NT2/D1 (cell line): ENCODE data around the gene SLIT3.

Experiments
- DNase-seq: peaks from one replicate; pipeline ENCODE4 v3.0.0-alpha.2; 2011; ENCODE audit warnings: low read depth, low spot score
- H3K27me3 ChIP-seq: 2 replicates; pipeline ENCODE4 v1.6.0; 2011; ENCODE audit warnings: mild to moderate bottlenecking; ENCODE audit not compliant: insufficient read length, insufficient read depth
- H3K36me3 ChIP-seq: 2 replicates; pipeline ENCODE4 v1.6.1; 2011; ENCODE audit warnings: mild to moderate bottlenecking, low read length, mixed read lengths; ENCODE audit not compliant: insufficient read depth, insufficient read length
- H3K4me1 ChIP-seq: 2 replicates; pipeline ENCODE4 v1.5.1; 2011; ENCODE audit not compliant: insufficient read depth, insufficient read length
- H3K4me3 ChIP-seq: 2 replicates; pipeline ENCODE4 v1.5.1; 2011; ENCODE audit warnings: low read depth; ENCODE audit not compliant: insufficient read length
- H3K9ac ChIP-seq: 2 replicates; pipeline ENCODE4 v1.6.0; 2011; ENCODE audit warnings: low read depth; ENCODE audit not compliant: insufficient read length
- H3K9me3 ChIP-seq: 2 replicates; pipeline ENCODE4 v1.5.1; 2011; ENCODE audit warnings: mild to moderate bottlenecking, low read length; ENCODE audit not compliant: insufficient read depth
- SUZ12 ChIP-seq: IDR thresholded peaks from 2 replicates; pipeline ENCODE4 v1.6.1; 2011; ENCODE audit not compliant: insufficient read length, insufficient read depth; ENCODE audit errors: extremely low read depth
- YY1 ChIP-seq: IDR thresholded peaks from 2 replicates; pipeline ENCODE4 v1.6.1; 2011; ENCODE audit not compliant: insufficient read length, insufficient read depth
- ZNF274 ChIP-seq: IDR thresholded peaks from 2 replicates; pipeline ENCODE4 v1.6.1; 2011; ENCODE audit warnings: mild to moderate bottlenecking, low read depth, low read length

SLIT3 gene

GRCh38 chr5:168724227-168724626 lies 576.7 kb downstream of the SLIT3 start:
- Histone ChIP-seq H3K9me3 (no peaks in the 10 kb centered on the region), H3K27me3 (no peaks in the 10 kb centered on the region), H3K9ac (no peak overlapping the region), H3K36me3 (no peaks in the 10 kb centered on the region), H3K4me1 (no peaks in the 10 kb centered on the region), H3K4me3 (no peak overlapping the region)
- TF ChIP-seq YY1 (no peak), SUZ12 (no peak), ZNF274 (no peak)
- DNase-seq = no peak

GRCh38 chr5:168723037-168723436 lies 577.9 kb downstream of the SLIT3 start:
- Histone ChIP-seq H3K9me3 (no peaks in the 10 kb centered on the region), H3K36me3 (no peaks in the 10 kb centered on the region), H3K9ac (no peak overlapping the region), H3K27me3 (no peaks in the 10 kb centered on the region), H3K4me1 (no peaks in the 10 kb centered on the region), H3K4me3 (no peak overlapping the region)
- TF ChIP-seq SUZ12 = no peak
- TF ChIP-seq ZNF274 = no peak
- no peak for TF ChIP-seq YY1
- DNase-seq = no peak

GRCh38 chr5:168721966-168722365 lies 579.0 kb downstream of the SLIT3 start:
- Histone ChIP-seq H3K9me3 (no peaks in the 10 kb centered on the region), H3K36me3 (no peaks in the 10 kb centered on the region), H3K4me3 (no peak overlapping the region), H3K27me3 (no peaks in the 10 kb centered on the region), H3K9ac (no peak overlapping the region), H3K4me1 (no peaks in the 10 kb centered on the region)
- no peak for DNase-seq
- no peak for TF ChIP-seq YY1

- no peaks in the 10 kb centered on the region for H3K36me3 ChIP-seq
- TF ChIP-seq YY1 (no peak), ZNF274 (no peak), SUZ12 (no peak)
- DNase-seq = no peak
These were observed 579.8 kb downstream of the SLIT3 start for GRCh38 chr5:168721002-168721753.

GRCh38 chr5:168720575-168720974 lies 580.4 kb downstream of the SLIT3 start:
- Histone ChIP-seq H3K4me1 (no peaks in the 10 kb centered on the region), H3K9ac (no peak overlapping the region), H3K9me3 (no peaks in the 10 kb centered on the region), H3K36me3 (no peaks in the 10 kb centered on the region), H3K27me3 (no peaks in the 10 kb centered on the region), H3K4me3 (no peak overlapping the region)
- no peak for TF ChIP-seq ZNF274
- no peak for TF ChIP-seq SUZ12
- no peak for TF ChIP-seq YY1
- no peak for DNase-seq

More at GRCh38 chr5:168721002-168721753, 579.8 kb downstream of the SLIT3 start:
- Histone ChIP-seq H3K9me3 (no peaks in the 10 kb centered on the region), H3K4me1 (no peaks in the 10 kb centered on the region), H3K4me3 (no peak overlapping the region), H3K9ac (peak overlapping the region; percentile 3), H3K27me3 (no peaks in the 10 kb centered on the region)

- H3K4me1 ChIP-seq = peaks cover 3% of the 10 kb centered on the region
- H3K9me3 ChIP-seq = no peaks in the 10 kb centered on the region
- no peak for DNase-seq
- no peaks in the 10 kb centered on the region for H3K36me3 ChIP-seq
- no peak overlapping the region for H3K9ac ChIP-seq
- H3K27me3 ChIP-seq = no peaks in the 10 kb centered on the region
- no peak for TF ChIP-seq YY1
- no peak for TF ChIP-seq ZNF274
- no peak for TF ChIP-seq SUZ12
- H3K4me3 ChIP-seq = no peak overlapping the region
These were observed 586.9 kb downstream of the SLIT3 start for GRCh38 chr5:168714046-168714445.

GRCh38 chr5:168713051-168713450 lies 587.9 kb downstream of the SLIT3 start:
- no peaks in the 10 kb centered on the region for H3K9me3 ChIP-seq
- TF ChIP-seq SUZ12 = no peak
- TF ChIP-seq YY1 = no peak
- no peak for TF ChIP-seq ZNF274
- H3K4me3 ChIP-seq = no peak overlapping the region
- DNase-seq = no peak
- H3K36me3 ChIP-seq = no peaks in the 10 kb centered on the region
- H3K9ac ChIP-seq = no peak overlapping the region
- no peaks in the 10 kb centered on the region for H3K27me3 ChIP-seq
- peaks cover 3% of the 10 kb centered on the region for H3K4me1 ChIP-seq
